GM12878 (cell line): ENCODE results near the gene TLR5. TPM values are rescaled to one million over a fixed set of nuclear protein-coding genes. Genes with fewer than 3 reads are reported as not detected.

Source experiments
- ATAC-seq: fragments of 200-7000 bp; cut with Tn5 transposase; 3 replicates; pipeline ENCODE4 v1.9.1; 2020; ENCODE audit warnings: mild to moderate bottlenecking, moderate library complexity
- BruUV-seq: library from RNA; stranded (reverse); fragments of 400-500 nt; replicated peaks from 2 replicates; lab custom pipeline; 2021; lab: Mats Ljungman, UMichigan
- CTCF ChIA-PET: fragments of 300-600 bp; sonication (Branson Sonifier 250); formaldehyde crosslinking; extraction: SDS; loops from one replicate; lab custom pipeline; 2021; ENCODE audit warnings: inconsistent platforms; lab: Yijun Ruan, JAX
- POLR2A ChIA-PET: fragments of 350-600 bp; formaldehyde crosslinking; extraction: SDS; loops from one replicate; lab custom pipeline; 2021; ENCODE audit warnings: inconsistent platforms; lab: Charles Lee
- RAD21 ChIA-PET: fragments of 300-600 bp; sonication (Branson Sonifier 250); formaldehyde crosslinking; loops from one replicate; lab custom pipeline; 2023; ENCODE audit warnings: antibody characterized with exemption; ENCODE audit not compliant: unreplicated experiment; lab: Charles Lee
- SMC1A ChIA-PET: fragments of 300-600 bp; sonication (Branson Sonifier 250); formaldehyde crosslinking; loops from one replicate; lab custom pipeline; 2023; ENCODE audit not compliant: unreplicated experiment, uncharacterized antibody; lab: Charles Lee
- DNase-seq: peaks from one replicate; pipeline ENCODE4 v3.0.0-alpha.2; 2011; ENCODE audit warnings: low read depth, low spot score
- FAIRE-seq: peaks from 3 replicates; lab custom pipeline; 2011; peaks lifted over from hg19 to GRCh38; lab: Jason Lieb, UNC
- H2AFZ ChIP-seq: 2 replicates; pipeline ENCODE4 v1.6.0; 2011; ENCODE audit warnings: low read depth, low read length, control low read depth; ENCODE audit not compliant: control insufficient read depth
- H3K27ac ChIP-seq: 2 replicates; pipeline ENCODE4 v1.5.1; 2011; ENCODE audit warnings: control low read depth; ENCODE audit not compliant: control insufficient read depth, insufficient read depth
- H3K27me3 ChIP-seq, 2 experiments: replicated peaks in 1 of 2; 2 replicates each; pipeline versions ENCODE4 v1.6.0 to v1.6.1; 2011; ENCODE audit warnings: low read length in 1 of 2; ENCODE audit not compliant: control insufficient read depth in 2 of 2, insufficient read depth in 2 of 2
- H3K36me3 ChIP-seq, 2 experiments: 2 replicates each; pipeline ENCODE4 v1.5.1; 2011; ENCODE audit warnings: low read length in 1 of 2; ENCODE audit not compliant: control insufficient read depth in 2 of 2, insufficient read depth in 2 of 2
- H3K4me1 ChIP-seq: 2 replicates; pipeline ENCODE4 v1.6.1; 2011; ENCODE audit warnings: mild to moderate bottlenecking, low read length, moderate library complexity, mixed read lengths; ENCODE audit not compliant: control insufficient read depth, insufficient read depth
- H3K4me2 ChIP-seq: 2 replicates; pipeline ENCODE4 v1.6.0; 2011; ENCODE audit warnings: control low read depth; ENCODE audit not compliant: control insufficient read depth, insufficient read depth
- H3K4me3 ChIP-seq: fragments of 200-600 bp; sonication (generic); 2 replicates; pipeline ENCODE4 v1.5.1; 2016
- H3K79me2 ChIP-seq: 2 replicates; pipeline ENCODE4 v1.6.0; 2011; ENCODE audit warnings: low read length; ENCODE audit not compliant: control insufficient read depth, insufficient read depth
- H3K9ac ChIP-seq: 2 replicates; pipeline ENCODE4 v1.8.0; 2011; ENCODE audit warnings: low read length, control low read depth, mixed read lengths; ENCODE audit not compliant: control insufficient read depth, insufficient read depth
- H3K9me3 ChIP-seq: replicated peaks from 3 replicates; pipeline ENCODE4 v1.5.1; 2011; ENCODE audit warnings: mild to moderate bottlenecking, low read length; ENCODE audit not compliant: control insufficient read depth, insufficient read depth
- H4K20me1 ChIP-seq: 2 replicates; pipeline ENCODE4 v1.6.0; 2011; ENCODE audit not compliant: control insufficient read depth, insufficient read depth
- CREB1 ChIP-seq: IDR thresholded peaks from 2 replicates; pipeline ENCODE4 v1.6.1; 2012; ENCODE audit warnings: low read depth, mild to moderate bottlenecking, inconsistent platforms
- IRF4 ChIP-seq: IDR thresholded peaks from 2 replicates; pipeline ENCODE4 v1.6.1; 2011; ENCODE audit warnings: low read depth, low read length
- LARP7 ChIP-seq: fragments of 450-650 bp; IDR thresholded peaks from 2 replicates; pipeline ENCODE4 v1.6.1; 2017; ENCODE audit warnings: mild to moderate bottlenecking
- PAX5 ChIP-seq: IDR thresholded peaks from 2 replicates; pipeline ENCODE4 v1.6.1; 2011; ENCODE audit warnings: low read depth, low read length, borderline replicate concordance
- RAD21 ChIP-seq: IDR thresholded peaks from 2 replicates; pipeline ENCODE4 v1.6.1; 2011; ENCODE audit warnings: mild to moderate bottlenecking, low read depth, low read length, moderate library complexity; ENCODE audit not compliant: insufficient read depth
- WGBS: methylation state at CpG from one replicate; pipeline ENCODE4 v1.1.6; 2016; ENCODE audit warnings: low lambda C conversion rate; ENCODE audit not compliant: insufficient replicate concordance, insufficient coverage; ENCODE audit errors: missing lambda C conversion rate; 5-methylcytosine and 5-hydroxymethylcytosine counted together
- in situ Hi-C: fragments of 300-500 bp; cut with MboI; formaldehyde crosslinking; loops from 9 replicates; pipeline ENCODE4 v1.14.3; 2018; ENCODE audit warnings: mixed read lengths
- intact Hi-C: fragments of 100-400 bp; cut with micrococcal nuclease; formaldehyde crosslinking; loops from one replicate; pipeline ENCODE4 v1.14.2; 2022; ENCODE audit not compliant: unreplicated experiment
- polyA plus RNA-seq, 11 experiments: library from polyadenylated mRNA; depleted of rRNA in 4 of 11; unstranded in 6 of 11; stranded (reverse) in 5 of 11; fragments of >200 nt; fragmentation: Nextera tagmentation in 4 of 11; fragmentation: Illumina TruSeq in 1 of 11; extraction: Ambion mirVana in 4 of 11; extraction: Trizol in 1 of 11; gene quantifications; 1 replicate in 1 of 11; 2 replicates in 10 of 11; pipeline versions ENCODE4 v1.2.1 to v1.2.3, GENCODE V29; 2011 to 2016; ENCODE audit warnings: inconsistent platforms in 2 of 11, missing spikeins in 2 of 11, low read depth in 1 of 11
- total RNA-seq, 4 experiments: library from RNA; depleted of rRNA in 3 of 4; stranded (reverse); fragments of >200 nt in 3 of 4; fragmentation: Illumina TruSeq in 1 of 4; extraction: Trizol in 1 of 4; gene quantifications; 2 replicates each; pipeline versions ENCODE4 v1.2.1 to v1.2.3, GENCODE V29; 2013 to 2021
- TF ChIP-seq, protein P1 (sequence below): IDR thresholded peaks from 2 replicates; pipeline ENCODE4 v1.6.1; 2011; ENCODE audit warnings: low read depth, mild to moderate bottlenecking, low read length, moderate library complexity, borderline replicate concordance; ENCODE audit errors: extremely low read depth

The TLR5 gene
- total and polyA plus RNA-seq, 10 of the 15 experiments (the other 5 are each of a cell fraction or from before 2014, with no cell fraction given): 0.34 to 5.3 (median 0.79) TPM

DNA sequence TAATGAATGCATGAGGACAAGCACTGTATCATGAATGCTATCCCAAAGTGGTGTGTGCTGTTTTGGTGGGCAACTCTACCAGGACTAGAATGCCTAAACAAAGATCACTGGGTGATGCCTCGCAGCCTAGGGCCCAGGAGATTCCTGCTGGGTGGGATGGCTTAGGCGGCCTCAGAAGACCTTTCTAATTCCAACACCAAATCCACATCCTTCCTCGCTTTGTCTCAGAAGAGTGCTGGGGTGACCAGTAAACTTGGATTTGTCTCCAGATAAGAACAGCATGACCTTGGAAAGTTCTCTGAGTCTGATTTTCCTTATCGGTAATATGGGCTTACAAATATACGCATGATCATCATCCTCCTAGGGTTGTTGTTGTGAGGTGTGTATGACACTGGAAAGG, 76.6 kb downstream of the TLR5 start:
- FAIRE-seq (no peak), DNase-seq (no peak), ATAC-seq (no peak)
- Histone ChIP-seq H3K36me3 (no peaks in the 10 kb centered on the region), H3K9me3 (no peaks in the 10 kb centered on the region), H3K9ac (no peak overlapping the region), H3K4me1 (no peaks in the 10 kb centered on the region), H2AFZ (no peak overlapping the region), H3K4me3 (no peak overlapping the region), H3K4me2 (no peak overlapping the region), H3K79me2 (no peaks in the 10 kb centered on the region), H3K27ac (no peak overlapping the region), H3K27me3 (no peaks in the 10 kb centered on the region; a peak in 1 of 4 replicates), H4K20me1 (no peaks in the 10 kb centered on the region)
- CTCF ChIA-PET: no interaction called here
- TF ChIP-seq CREB1: no peak
- TF ChIP-seq PAX5: no peak
- POLR2A ChIA-PET: no interaction called here
- SMC1A ChIA-PET: no interaction called here
- in situ Hi-C loops (no loop called here), intact Hi-C loops (no loop called here)
- RAD21 ChIA-PET: no interaction called here
- no TSS peak for BruUV-seq
- WGBS: 61% methylated on average over 5 of the region's 5 CpGs

DNA sequence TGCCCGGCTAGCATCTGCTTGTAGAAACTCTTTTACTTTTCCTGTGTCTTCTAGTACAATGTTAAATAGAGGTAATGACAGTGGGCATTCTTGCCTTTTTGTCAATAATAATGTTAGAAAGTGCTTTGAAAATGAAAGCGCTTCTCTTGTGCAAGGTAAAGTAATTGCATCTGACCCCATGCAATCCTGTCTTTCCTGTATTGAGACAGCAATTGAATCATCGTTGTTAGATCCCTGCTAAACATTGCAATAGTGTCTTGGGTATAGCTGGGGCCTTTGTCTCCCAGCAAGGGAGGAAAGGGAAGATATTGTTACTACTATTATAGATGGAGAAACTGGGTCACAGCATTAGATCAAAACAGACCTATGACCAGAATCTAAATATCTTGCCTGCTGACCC, 80.9 kb downstream of the TLR5 start:
- Histone ChIP-seq H3K4me1 (no peaks in the 10 kb centered on the region), H3K27ac (no peak overlapping the region), H3K36me3 (no peaks in the 10 kb centered on the region), H2AFZ (no peak overlapping the region), H3K4me3 (no peak overlapping the region), H4K20me1 (no peaks in the 10 kb centered on the region), H3K9ac (no peak overlapping the region), H3K79me2 (no peaks in the 10 kb centered on the region), H3K4me2 (no peak overlapping the region), H3K9me3 (no peaks in the 10 kb centered on the region), H3K27me3 (peaks cover 0 to 2% of the 10 kb centered on the region in 2 experiments; a peak in 3 of 4 replicates)
- WGBS: 31% methylated on average over 3 of the region's 3 CpGs
- TF ChIP-seq IRF4: no peak
- no peak for TF ChIP-seq LARP7
- no peak for TF ChIP-seq RAD21
- TF ChIP-seq, protein P1, sequence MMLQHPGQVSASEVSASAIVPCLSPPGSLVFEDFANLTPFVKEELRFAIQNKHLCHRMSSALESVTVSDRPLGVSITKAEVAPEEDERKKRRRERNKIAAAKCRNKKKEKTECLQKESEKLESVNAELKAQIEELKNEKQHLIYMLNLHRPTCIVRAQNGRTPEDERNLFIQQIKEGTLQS: no peak
- FAIRE-seq: no peak
- POLR2A ChIA-PET: no interaction called here
- no TSS peak for BruUV-seq
- no peak for DNase-seq
- CTCF ChIA-PET: no interaction called here
- no peak for ATAC-seq
- RAD21 ChIA-PET: no interaction called here
- SMC1A ChIA-PET: no interaction called here
- intact Hi-C loops: no loop called here
- in situ Hi-C loops: no loop called here
